ENCODE measurements around the gene TYK2. TPM values are rescaled to one million over a fixed set of nuclear protein-coding genes. Genes with fewer than 3 reads are reported as not detected.
A peak's percentile ranks its signal among the peaks of the same experiment; 100 is the strongest.

The TYK2 gene
- total RNA-seq, 4 donors from 2014 or later = 80.4 to 200 (median 124) TPM

- H3K27ac ChIP-seq = no peak overlapping the region
- peaks cover 57% of the 10 kb centered on the region for H3K36me3 ChIP-seq
- WGBS = 81% methylated on average over 20 of the region's 29 CpGs
Observed at GRCh38 chr19:10317045-10317856, 63.1 kb downstream of the TYK2 start.

GRCh38 chr19:10316229-10317044 is 63.9 kb downstream of the TYK2 start:
- Histone ChIP-seq H3K9me3 (no peaks in the 10 kb centered on the region), H3K4me1 (peaks cover 15% of the 10 kb centered on the region), H3K27me3 (no peaks in the 10 kb centered on the region), H3K36me3 (peaks cover 49% of the 10 kb centered on the region), H3K4me3 (peak overlapping the region; percentile 85), H3K27ac (no peak overlapping the region)
- 66% methylated on average over 10 of the region's 19 CpGs for WGBS
- DNase-seq (ENCODE audit: low spot score in 2 of 2) = no peak
- TF ChIP-seq EP300 (IDR thresholded peaks at IDR 0.05) (no peak), POLR2A (IDR thresholded peaks at IDR 0.05) (no peak), CTCF (IDR thresholded peaks at IDR 0.05) (no peak), POLR2AphosphoS5 (IDR thresholded peaks at IDR 0.05) (no peak)

More at GRCh38 chr19:10317045-10317856, 63.1 kb downstream of the TYK2 start:
- no peaks in the 10 kb centered on the region for H3K9me3 ChIP-seq
- no peak overlapping the region for H3K4me3 ChIP-seq
- TF ChIP-seq POLR2A (IDR thresholded peaks at IDR 0.05) = no peak
- TF ChIP-seq POLR2AphosphoS5 (IDR thresholded peaks at IDR 0.05) = no peak
- no peak for TF ChIP-seq EP300 (IDR thresholded peaks at IDR 0.05)
- no peak for TF ChIP-seq CTCF (IDR thresholded peaks at IDR 0.05)
- peaks cover 15% of the 10 kb centered on the region for H3K4me1 ChIP-seq
- no peaks in the 10 kb centered on the region for H3K27me3 ChIP-seq
- DNase-seq (ENCODE audit: low spot score in 2 of 2) = no peak

- H3K9me3 ChIP-seq = no peaks in the 10 kb centered on the region
- no peaks in the 10 kb centered on the region for H3K27me3 ChIP-seq
- WGBS = 1% methylated on average over 24 of the region's 55 CpGs
- peak; percentile 92 to 94 for DNase-seq (ENCODE audit: low spot score in 2 of 2)
- H3K4me3 ChIP-seq = peak within 1 kb of the TSS; percentile 85
- no peak for TF ChIP-seq CTCF (IDR thresholded peaks at IDR 0.05)
- no peak for TF ChIP-seq EP300 (IDR thresholded peaks at IDR 0.05)
- TF ChIP-seq POLR2A (IDR thresholded peaks at IDR 0.05) = no peak
- TF ChIP-seq POLR2AphosphoS5 (IDR thresholded peaks at IDR 0.05) = no peak
- H3K36me3 ChIP-seq = peaks cover 42% of the 10 kb centered on the region
- no peak within 1 kb of the TSS for H3K27ac ChIP-seq
- peaks cover 15% of the 10 kb centered on the region for H3K4me1 ChIP-seq
Observed at GRCh38 chr19:10315335-10316214, 64.8 kb downstream of the TYK2 start, which contains the start of gene FDX2. Gene FDX2 (minus strand): TSS chr19:10316015. CDS start chr19:10315996, 19 bp downstream.

- Histone ChIP-seq H3K36me3 (peaks cover 13% of the 10 kb centered on the region), H3K4me3 (no peak within 1 kb of the TSS), H3K27me3 (no peaks in the 10 kb centered on the region), H3K9me3 (no peaks in the 10 kb centered on the region), H3K27ac (no peak within 1 kb of the TSS), H3K4me1 (no peaks in the 10 kb centered on the region)
- 88% methylated on average over 19 of the region's 24 CpGs for WGBS
- no peak for DNase-seq (ENCODE audit: low spot score in 2 of 2)
- TF ChIP-seq POLR2A (IDR thresholded peaks at IDR 0.05) = no peak
- TF ChIP-seq EP300 (IDR thresholded peaks at IDR 0.05) = no peak
- TF ChIP-seq POLR2AphosphoS5 (IDR thresholded peaks at IDR 0.05) = no peak
- TF ChIP-seq CTCF (IDR thresholded peaks at IDR 0.05) = no peak
Observed at GRCh38 chr19:10309423-10309822, 70.9 kb downstream of the TYK2 start, which contains the start of gene ZGLP1. Gene ZGLP1 (minus strand): TSS chr19:10309815.

Measured in suprapubic skin (tissue), 4 donors.